Measurements from ENCODE around the gene SUSD6. TPM values are rescaled to one million over a fixed set of nuclear protein-coding genes. Genes with fewer than 3 reads are reported as not detected.

The SUSD6 gene
- total RNA-seq, 1 experiment from 2014 or later = 3.7 TPM

GRCh38 chr14:69660344-69661193 lies 49.2 kb downstream of the SUSD6 start:
- Histone ChIP-seq H2BK5ac (ENCODE audit: insufficient read length, low read length) (no peak overlapping the region), H3K79me1 (ENCODE audit: insufficient read depth, low read depth, low read length, poor library complexity, severe bottlenecking) (no peaks in the 10 kb centered on the region), H3K27me3 (ENCODE audit: insufficient read depth, low read length) (no peaks in the 10 kb centered on the region), H3T11ph (ENCODE audit: low read length) (no peak overlapping the region), H3K9me3 (ENCODE audit: control insufficient read depth, low read depth, low read length) (no peaks in the 10 kb centered on the region), H3K14ac (ENCODE audit: insufficient read depth, low read length) (no peak overlapping the region), H3K23ac (ENCODE audit: insufficient read length, low read depth, low read length) (no peak overlapping the region), H2BK20ac (ENCODE audit: low read depth, low read length, poor library complexity, severe bottlenecking) (no peak overlapping the region), H3K4me1 (ENCODE audit: insufficient read depth, low read length) (peaks cover 8% of the 10 kb centered on the region), H3K23me2 (ENCODE audit: insufficient read length, low read depth, low read length, poor library complexity, severe bottlenecking) (no peaks in the 10 kb centered on the region), H2BK12ac (ENCODE audit: insufficient read length, low read depth, low read length) (no peak overlapping the region), H2AK5ac (ENCODE audit: insufficient read length, low read length) (no peak overlapping the region), H2AFZ (ENCODE audit: low read length) (no peak overlapping the region), H3K27ac (ENCODE audit: insufficient read length, low read depth, low read length) (no peak overlapping the region), H2BK15ac (ENCODE audit: low read depth, low read length) (no peak overlapping the region), H3K9ac (ENCODE audit: extremely low read depth, insufficient read length, low read length) (no peak overlapping the region), H4K20me1 (ENCODE audit: control insufficient read depth, insufficient read depth, insufficient read length) (no peaks in the 10 kb centered on the region), H4K91ac (ENCODE audit: insufficient read length, low read depth, low read length) (no peak overlapping the region), H4K5ac (ENCODE audit: insufficient read length, low read depth, low read length) (no peak overlapping the region), H3K79me2 (ENCODE audit: insufficient read depth, low read length) (no peaks in the 10 kb centered on the region), H3K4ac (ENCODE audit: low read depth, low read length) (no peak overlapping the region), H3K4me2 (ENCODE audit: insufficient read depth, insufficient read length, low read length) (no peak overlapping the region), H2BK120ac (ENCODE audit: low read depth, low read length, poor library complexity, severe bottlenecking) (no peak overlapping the region), H3K18ac (ENCODE audit: insufficient read length, low read depth, low read length) (no peak overlapping the region), H4K8ac (replicated peaks; ENCODE audit: insufficient read length, low read depth, low read length) (no peak overlapping the region), H3K56ac (ENCODE audit: insufficient read length, low read depth, low read length) (no peak overlapping the region)
- no peak for TF ChIP-seq CTCF (conservative IDR thresholded peaks at IDR 0.05)
- Mint-ChIP-seq H3K9me3 (no peaks in the 10 kb centered on the region), H3K4me3 (no peak overlapping the region), H3K27ac (peak overlapping the region in 2 of 3 experiments; percentile 22 to 70; a peak in 3 of 7 replicates), H3K36me3 (ENCODE audit: insufficient read depth in 1 of 3, low read depth in 3 of 3) (no peaks in the 10 kb centered on the region; a peak in 2 of 7 replicates), H3K27me3 (ENCODE audit: low read depth) (no peaks in the 10 kb centered on the region), H3K4me1 (peaks cover 46 to 56% of the 10 kb centered on the region in 2 experiments)
- no CpG with 5 or more reads among the region's 2 CpGs for WGBS (ENCODE audit: extremely low coverage, insufficient read length, low lambda C conversion rate)
- DNase-seq = no peak
